A204.1 (cell line): Measurements from ENCODE around the gene ATXN3L.
"Not testable (repeated sequence)": the region's sequence is repeated elsewhere in the genome, so short reads cannot be mapped to it uniquely, and the experiment has no call there.

Experiments used
- FAIRE-seq: peaks from 2 replicates; lab custom pipeline; 2012; peaks lifted over from hg19 to GRCh38; lab: Jason Lieb, UNC

Gene ATXN3L

DNA sequence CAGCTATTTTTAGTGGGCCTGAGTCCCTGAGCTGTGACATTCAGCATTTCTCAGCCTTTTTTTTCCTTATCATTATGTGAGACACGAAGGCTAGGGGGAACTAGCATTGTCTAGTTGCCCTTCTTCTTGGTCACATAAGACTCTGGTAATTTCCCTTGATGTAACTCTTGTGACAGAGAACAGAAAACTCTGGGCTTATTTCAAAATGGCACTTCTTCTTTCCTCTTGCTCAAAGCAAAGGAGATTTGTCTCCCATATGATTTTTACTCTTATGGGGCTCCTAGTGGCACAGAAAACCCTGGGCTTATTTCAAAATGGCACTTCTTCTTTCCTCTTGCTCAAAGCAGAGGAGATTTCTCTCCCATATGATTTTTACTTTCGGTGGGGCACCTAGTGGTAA, 14.7 kb downstream of the ATXN3L start:
- no peak for FAIRE-seq

DNA sequence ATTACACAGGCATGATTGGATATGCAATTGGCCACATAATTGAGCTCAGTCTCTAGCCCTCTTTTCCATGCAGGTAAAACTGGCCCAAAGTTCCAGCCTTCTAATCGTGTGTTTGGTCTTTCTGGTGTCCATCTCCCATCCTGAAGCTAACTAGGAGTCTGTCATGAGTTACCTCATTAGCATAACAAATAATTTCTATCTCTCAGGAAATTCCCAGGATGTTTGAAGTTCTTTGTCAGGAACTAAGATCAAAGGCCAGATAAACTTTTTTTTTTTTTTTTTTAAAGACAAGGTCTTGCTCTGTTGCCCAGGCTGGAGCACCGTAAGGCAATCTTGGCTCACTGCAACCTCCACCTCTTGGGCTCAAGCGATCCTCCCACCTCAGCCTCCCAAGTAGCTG, 15.8 kb downstream of the ATXN3L start:
- FAIRE-seq, result no peak

DNA sequence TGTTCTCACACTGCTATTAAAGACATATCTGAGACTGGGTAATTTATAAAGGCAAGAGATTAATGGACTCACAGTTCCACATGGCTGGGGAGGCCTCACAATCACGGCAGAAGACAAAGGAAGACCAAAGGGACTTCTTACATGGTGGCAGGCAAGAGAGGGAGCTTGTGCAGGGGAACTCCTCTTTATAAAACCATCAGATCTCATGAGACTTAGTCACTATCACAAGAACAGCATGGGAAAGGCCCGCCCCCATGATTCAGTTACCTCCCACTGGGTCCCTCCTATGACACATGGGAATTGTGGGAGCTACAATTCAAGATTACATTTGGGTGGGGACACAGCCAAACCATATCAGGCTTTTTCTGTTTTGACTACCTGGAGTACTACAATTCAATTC, 16.6 kb downstream of the ATXN3L start:
- FAIRE-seq, result not testable (repeated sequence)

DNA sequence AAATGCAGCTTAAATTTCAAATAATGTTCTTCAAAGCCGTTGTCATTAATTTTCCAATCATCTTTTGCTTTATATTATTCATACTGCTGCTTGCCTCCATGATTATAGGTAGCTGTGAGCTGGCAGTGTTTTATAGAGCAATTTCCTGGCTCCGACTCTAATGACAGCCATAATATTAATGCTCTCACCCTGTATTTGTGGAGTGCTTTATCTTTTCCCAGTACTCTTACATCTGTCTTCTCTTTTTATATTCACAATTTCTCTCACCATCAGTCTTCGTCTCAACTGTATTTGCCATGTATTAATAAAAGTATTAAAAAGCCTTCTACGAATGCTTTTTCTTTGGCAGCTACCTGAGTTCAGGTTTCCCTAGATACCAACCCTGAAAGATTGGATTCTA, 21.0 kb downstream of the ATXN3L start:
- no peak for FAIRE-seq

DNA sequence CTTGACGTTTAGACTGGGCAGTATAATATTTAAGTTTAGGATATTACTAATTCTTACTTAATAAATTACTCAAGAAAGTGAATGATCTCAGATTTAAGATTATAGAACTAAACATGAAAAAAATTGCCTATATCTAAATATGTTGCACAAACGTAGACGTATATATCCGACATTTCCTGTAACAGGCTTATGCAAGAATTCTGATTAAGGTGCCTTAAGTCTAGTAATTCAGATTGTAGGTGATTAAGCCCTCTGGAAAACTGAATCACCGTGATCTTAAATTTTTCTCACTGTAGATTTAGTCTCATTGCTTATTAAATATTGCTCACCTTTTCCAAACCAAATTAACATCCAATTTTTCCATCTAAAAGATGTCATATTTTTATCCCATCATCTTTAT, 24.0 kb downstream of the ATXN3L start:
- no peak for FAIRE-seq

DNA sequence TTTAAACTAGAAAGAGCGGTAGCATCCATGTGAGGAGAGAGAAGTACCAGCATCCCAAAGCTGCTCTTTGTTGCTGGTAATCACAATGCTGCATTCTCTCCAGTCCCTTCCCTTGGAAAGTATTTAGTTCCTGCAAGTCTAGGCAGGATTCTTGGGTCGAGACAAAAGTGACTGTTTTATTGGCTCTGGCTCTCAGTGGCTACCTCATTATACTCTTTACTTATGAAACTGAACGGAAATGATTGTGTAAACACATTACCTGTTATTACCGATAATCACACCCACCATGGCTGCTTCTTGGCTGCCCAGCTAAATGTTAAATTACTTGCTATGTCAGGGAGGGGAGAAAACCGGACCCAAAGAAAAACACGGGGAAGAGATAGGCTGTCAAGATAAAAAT, 26.2 kb downstream of the ATXN3L start:
- FAIRE-seq, result no peak

DNA sequence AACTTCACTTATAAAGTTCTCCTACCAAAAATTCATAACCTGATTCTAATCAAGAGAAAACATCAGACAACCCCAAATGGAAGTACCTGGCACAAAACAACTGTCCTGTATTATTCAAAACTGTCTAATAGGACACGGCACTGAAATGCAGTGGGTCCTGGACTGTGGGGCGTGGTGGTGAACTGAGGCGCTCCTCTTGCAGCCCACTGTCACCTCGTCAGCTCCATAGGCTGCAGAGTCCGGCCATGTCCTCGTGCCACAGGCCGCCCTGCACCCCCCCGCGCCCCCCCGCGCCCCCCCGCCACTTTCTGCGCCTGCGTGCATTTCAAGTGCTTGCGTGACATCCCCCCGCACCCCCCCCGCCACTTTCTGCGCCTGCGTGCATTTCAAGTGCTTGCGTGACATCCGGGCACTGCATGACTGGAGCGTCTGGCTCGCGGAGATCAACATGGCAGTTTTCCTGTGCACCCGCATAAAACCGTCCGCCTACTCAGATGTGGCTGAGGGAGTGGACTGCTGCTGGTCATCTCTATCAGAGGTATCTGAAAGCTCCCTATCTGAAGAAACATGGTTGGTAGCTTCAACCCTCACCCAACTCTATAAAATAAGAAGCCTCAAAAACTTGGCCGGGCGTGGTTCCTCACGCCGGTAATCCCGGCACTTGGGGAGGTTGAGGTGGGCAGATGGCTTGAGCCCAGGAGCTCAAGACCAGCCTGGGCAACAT, 28.8 kb downstream of the ATXN3L start:
- no peak for FAIRE-seq

DNA sequence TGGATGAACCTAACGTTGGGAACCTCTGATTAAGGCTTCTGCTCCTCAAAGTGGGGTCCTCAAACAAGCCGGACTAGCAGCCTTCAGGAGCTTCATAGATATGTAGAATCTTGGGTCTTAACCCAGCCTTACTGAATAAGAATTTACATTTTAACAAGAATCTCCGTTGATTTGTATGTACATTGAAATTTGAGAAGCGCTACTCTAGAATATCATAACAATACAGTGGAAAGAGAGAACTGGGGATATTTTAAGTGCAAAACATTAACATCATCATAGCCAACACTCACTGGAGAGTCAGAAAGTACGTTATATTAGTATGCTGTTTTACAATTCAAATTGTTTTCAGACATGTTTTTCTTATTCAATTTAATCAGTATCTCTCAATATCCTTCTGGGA, 31.2 kb downstream of the ATXN3L start:
- FAIRE-seq, result no peak

DNA sequence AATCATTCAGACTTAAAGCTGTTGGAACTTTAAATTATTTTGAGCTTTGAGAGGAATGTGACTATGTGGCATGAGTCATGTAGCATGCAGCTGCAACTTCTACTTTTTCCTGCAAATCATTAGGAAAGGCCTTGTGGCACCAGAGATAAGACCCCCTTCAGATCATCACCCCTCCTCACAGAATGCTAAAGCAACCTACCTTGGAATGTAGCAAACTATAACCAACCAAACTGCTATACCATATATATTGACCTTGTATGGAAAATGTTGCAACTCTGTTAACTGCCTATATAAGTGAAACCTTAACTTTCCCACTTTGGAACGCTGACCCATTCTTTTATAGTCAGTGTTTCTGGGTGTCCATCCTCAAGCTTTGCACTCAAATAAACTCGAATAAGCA, 32.0 kb downstream of the ATXN3L start:
- no peak for FAIRE-seq

DNA sequence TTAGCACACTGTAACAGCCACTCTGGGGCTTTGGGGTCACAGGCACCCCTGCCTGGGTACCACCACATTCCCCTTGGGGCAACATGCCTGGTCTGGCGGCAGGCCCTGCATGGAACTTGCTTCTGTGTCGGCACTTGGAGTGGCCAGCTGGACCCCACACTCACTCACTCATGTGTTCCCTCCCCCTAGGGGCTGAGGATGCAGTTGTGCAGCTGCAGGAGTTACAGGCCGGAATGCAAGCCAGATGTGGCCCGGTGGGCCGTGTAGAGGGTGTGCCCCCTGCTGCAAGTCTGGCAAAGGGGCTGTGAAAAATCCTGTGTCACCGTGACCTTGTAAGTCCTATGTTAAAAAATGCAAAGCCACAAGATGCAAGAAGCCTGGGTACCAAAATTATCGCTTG, 34.2 kb downstream of the ATXN3L start:
- FAIRE-seq, result no peak

DNA sequence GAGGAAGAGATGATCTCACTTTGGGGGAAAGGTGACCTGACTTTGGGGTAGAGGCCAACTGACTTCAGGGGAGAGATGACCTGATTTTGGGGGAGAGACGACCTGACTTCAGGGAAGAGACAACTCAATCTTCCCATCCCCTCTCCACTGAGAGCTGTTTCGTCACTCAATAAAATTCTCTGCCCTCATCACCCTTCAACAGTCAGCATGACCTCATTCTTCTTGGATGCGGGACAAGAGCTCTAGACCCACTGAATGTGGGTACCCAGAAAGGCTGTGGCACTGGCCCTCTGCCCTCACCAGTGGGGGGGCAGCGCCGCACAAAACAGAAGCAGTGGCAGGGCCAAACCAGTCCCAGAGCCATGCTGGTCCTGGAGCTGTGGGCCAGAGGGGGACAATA, 34.6 kb downstream of the ATXN3L start:
- FAIRE-seq, result no peak

DNA sequence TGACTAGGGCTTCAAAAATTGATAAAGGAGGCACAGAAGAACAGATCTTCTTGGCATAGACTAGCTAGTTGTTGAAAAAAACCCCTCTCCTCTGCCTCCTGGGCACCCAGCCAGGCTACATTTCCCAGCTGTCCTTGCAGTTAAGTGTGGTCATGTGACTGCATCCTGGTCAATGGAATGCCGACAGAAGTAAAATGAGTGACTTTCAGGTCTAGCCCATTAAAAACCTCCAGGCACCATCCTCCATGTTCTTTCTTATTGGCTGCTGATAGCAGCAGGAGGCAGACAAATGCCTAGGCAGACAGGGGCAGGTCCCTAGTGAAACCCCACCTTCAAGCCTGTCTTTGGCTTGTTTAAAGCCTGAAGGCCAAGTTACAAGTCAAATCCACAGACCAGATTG, 35.3 kb downstream of the ATXN3L start:
- FAIRE-seq, result no peak

DNA sequence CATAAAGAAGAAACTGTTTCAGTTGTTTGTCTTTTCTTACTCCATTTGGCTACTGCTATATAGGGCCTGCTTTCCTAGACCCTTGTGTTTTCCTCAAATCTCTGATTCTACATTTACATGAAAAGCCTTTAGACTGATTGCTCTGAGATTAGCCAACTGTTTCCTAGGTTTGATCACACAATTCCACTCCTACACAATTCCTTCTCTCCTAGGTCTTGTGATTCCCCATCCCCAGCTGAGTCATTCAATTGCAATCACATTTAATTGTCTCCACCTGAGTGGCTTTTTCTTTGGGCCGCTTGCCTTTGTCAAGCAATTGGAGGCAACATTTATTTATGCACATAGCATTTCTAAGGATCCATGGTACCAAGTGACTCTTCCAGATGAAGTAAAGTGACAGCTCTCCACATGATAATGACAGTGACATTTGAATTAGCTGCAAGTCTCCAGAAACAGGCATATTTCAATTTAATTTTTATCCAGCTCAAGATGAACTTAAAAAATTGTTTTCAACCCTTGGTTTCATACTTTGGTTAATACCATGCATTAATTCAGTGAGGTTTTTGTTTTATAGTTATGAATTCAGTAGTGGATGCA, 35.8 kb downstream of the ATXN3L start:
- no peak for FAIRE-seq

DNA sequence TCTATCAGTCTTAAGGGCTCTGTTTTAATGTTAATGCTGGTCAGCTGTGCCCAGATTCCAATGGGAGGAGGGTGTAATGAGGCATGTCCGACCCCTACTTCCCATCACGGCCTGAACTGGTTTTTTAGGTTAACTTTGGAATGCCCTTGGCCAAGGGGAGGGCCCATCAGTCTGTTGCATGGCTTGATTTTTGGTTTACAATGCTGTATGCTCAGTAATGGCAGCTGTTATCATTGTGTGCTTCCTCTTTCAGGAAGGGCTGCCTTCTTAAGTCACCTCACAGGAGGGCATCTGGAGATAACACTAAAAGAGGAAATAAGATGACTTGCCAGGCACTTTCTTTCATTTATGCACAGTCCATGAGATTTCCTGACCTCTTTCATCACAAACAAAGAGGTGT, 36.3 kb downstream of the ATXN3L start:
- no peak for FAIRE-seq

DNA sequence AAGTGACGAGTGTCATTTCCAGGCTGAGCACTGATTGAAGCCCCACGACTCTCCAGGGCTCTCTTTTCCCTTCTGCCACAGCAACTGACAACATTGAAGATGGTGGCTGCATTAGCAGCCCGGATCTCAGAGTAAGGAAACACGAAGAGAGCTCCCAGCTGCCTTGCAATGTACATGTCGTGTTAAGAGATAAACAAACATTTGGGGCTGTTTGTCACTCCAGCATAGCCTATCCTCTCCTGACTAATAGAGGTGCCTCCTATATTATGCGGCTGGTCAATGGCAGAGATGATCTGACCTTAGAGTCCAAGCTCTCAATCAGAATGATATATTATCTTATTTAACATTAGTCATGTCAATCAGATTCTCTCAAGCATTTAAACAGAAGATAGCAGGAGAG, 38.6 kb downstream of the ATXN3L start:
- no peak for FAIRE-seq

DNA sequence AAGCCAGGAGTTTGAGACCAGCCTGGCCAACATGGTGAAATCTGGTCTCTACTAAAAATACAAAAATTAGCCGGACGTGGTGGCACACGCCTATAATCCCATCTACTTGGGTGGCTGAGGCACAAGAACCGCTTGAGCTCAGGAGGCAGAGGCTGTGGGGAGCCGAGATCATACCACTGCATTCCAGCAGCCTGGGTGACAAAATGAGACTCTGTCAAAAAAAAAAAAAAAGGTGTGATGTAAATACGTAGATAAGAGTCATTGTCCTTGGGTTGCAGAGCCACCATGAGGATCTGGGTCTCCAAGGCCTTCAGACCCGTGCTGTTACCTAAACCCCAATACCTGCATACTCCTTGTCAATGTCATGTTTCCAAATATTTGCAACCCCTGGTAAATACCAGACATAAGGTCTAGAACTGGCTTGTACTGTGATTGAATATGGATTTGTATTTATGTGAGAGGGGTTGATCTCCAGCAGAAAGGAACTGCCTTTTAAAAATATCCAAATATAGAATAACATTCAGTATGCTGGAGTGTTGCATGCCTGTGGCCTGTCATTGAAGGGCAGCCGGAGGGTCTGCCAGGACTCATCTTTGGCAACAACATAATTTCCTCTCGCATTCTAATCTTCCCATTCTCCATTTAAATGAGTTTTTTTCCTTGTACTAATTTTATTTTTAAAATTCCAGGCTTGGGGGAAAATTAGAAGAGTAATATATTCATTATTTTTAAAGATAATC, 40.4 kb downstream of the ATXN3L start:
- no peak for FAIRE-seq

DNA sequence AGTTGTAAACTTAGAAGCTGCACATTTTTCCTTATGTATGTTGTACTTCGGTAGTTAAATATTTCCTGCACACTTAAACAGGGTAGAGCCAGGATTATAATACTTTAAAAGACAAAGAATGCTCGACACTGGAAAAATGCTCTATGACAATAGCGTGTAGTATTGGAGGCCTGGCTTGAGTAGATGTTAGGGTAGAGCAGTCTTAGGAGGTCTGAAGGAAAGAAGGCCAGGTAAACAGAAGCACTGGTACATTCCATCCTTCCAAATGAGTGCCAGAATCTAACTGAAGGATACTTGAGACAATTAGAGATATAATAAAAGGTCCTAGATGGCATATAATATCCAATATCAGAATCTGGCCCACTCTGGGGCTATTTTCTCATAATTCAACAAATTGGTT, 42.3 kb downstream of the ATXN3L start:
- no peak for FAIRE-seq

DNA sequence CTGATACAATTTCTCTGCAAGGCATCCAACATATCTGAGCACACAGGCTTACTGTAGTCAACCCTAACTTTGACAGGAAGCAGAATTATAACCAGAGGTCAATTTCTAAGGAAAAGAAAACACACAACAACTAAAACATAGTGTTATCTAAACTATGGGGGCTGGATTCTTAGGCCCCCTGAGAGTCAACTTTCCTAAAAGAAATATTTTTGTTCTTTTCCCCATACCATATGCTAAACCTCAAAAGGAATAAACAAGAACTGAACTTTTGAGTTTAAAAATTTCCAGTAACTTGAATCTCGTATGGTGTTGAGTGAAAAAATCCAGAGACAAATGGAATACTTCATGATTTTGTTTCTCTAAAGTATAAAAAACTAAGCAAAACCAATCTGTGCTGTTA, 42.9 kb downstream of the ATXN3L start:
- no peak for FAIRE-seq

DNA sequence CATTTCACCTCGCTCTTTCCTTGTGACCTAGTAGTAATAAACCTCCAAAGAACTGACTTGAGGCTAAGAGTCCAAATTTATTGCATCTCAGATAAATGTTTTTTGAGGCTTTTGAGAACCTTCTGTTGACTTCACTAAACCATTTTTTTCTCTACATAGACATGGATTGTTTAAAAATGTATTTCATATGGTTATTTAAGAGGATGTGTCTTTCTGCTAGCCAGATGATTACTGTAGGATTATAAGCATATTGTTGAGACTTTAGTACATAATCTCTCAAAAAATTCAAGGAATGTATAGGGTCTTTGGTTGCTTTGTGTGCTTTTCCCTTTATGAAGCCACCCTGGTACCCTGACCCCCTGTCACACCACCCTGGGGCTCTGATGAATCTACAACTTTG, 44.8 kb downstream of the ATXN3L start:
- no peak for FAIRE-seq

DNA sequence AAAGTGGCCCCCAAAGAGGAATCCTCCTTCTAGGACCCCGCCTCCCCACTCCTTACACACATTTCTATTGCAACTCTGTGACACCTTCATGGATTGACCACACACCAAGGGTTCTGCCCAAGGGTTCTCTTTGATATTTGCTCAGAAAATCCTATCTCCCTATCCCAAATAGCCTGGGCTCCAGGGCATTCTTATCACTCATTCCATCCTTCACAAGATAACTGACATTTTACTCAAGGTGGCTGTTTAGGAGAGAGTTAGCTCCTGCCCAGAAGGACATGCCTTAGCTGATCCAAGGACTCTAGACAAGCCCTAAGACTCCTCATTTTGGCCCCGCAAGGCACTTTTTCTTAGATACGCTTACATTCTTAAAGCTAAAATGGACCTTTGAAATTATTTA, 47.4 kb downstream of the ATXN3L start:
- FAIRE-seq, result no peak

DNA sequence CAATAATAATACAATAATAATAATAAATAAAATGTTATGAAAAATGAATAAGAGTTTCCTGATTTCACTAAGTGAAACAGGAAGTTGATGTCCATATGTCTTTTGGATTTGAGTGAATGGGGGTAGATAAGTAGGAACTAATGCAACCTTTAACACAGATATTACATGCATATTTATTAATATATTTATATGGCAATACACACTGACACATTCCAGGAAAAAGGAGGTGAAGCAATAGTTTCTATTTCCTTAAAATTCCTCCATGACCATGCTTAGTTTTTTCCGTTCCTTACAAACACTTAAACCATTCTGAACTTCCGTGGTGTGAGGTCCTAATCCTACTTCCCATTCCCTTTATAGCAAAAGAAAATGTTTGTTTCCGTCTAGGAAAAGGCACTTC, 48.3 kb downstream of the ATXN3L start:
- no peak for FAIRE-seq

DNA sequence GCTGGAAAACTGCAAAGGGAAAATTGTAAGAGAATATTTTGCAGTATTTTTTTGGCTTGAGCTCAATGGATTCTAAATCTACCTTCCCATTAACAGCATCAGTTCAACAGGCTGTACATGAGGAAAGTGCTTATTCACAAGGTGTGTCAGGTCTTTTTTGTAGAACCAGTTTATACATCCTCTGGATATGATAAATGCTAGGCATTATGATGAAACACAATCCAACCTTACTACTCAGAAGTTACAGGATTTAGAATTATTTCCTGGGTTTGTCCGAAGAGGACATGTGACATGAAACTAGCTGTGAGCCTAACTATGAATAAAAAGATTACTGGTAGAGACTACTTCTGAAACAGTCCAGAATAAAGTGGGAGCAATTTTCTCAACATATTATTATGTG, 49.5 kb downstream of the ATXN3L start:
- FAIRE-seq, result no peak

DNA sequence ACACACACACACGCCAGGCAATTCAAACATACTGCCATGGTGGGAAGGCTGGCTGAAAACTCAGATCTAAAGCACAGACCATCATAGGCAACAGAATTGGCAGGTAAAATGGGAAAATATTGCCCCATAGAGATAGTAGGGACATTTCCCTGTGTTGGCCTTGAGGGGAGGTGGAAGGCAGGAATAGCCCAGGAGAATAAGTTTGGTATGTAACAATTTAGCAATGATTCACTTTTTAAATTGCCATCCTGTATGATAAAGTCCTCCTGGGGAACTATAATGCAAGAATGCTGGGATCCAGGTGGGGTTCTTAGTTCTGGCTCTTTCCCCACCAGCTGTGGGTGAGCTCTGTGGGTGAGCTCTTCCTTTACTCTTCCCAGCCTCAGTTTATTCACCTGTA, 51.0 kb downstream of the ATXN3L start:
- FAIRE-seq, result no peak
